NCI-H2107 (cell line): ENCODE data around the gene NFE2.

Experiments
- DNase-seq: peaks from one replicate; lab custom pipeline; 2025; lab: John Stamatoyannopoulos, UW

Gene NFE2

DNA sequence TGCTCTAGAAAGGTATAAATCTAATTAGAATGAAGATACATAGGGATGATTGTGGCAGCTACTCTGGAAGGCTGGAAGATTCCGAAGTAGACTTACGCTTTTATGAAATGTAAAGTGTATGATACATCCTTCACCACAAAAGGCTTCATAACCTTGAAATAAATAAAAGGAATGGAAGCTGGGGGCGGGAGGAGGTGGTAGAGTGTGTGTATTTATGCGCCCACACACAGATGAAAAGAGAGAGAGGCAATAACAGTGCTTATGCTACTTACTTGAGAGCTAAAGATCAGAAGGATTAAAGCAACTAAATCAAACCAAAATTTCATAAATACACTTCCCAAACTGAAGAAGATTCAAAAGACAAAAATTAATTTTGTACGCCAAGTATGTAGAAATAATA is 51.3 kb downstream of the NFE2 start:
- no peak for DNase-seq

DNA sequence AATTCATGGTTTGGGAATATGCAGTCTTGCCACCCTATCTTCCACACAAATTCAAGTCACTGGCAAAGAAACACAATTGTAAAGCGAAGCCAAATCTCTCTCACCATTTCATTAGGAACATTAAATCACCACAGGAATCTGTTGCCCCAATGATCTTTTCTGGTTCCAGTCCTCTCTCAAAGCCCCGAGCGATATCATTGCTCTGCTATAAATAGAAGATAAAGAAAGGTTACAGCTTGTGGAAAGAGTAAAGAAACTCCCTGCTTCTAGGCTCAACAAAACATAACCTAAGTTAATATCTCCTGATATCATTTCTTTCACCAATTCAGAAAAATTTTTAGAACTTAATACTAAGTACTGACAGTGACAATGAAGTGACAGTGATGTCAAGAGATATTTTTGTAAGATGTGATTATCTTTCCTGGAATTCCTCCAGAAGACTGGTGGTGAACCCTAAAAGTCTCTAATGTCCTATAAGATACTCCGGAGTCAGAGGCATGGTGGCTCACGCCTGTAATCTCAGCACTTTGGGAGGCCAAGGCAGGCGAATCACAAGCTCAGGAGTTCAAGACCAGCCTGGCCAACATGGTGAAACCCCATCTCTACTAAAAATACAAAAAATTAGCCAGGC is 54.7 kb downstream of the NFE2 start:
- no peak for DNase-seq
